Measurements from ENCODE around the gene USF1.

DNA sequence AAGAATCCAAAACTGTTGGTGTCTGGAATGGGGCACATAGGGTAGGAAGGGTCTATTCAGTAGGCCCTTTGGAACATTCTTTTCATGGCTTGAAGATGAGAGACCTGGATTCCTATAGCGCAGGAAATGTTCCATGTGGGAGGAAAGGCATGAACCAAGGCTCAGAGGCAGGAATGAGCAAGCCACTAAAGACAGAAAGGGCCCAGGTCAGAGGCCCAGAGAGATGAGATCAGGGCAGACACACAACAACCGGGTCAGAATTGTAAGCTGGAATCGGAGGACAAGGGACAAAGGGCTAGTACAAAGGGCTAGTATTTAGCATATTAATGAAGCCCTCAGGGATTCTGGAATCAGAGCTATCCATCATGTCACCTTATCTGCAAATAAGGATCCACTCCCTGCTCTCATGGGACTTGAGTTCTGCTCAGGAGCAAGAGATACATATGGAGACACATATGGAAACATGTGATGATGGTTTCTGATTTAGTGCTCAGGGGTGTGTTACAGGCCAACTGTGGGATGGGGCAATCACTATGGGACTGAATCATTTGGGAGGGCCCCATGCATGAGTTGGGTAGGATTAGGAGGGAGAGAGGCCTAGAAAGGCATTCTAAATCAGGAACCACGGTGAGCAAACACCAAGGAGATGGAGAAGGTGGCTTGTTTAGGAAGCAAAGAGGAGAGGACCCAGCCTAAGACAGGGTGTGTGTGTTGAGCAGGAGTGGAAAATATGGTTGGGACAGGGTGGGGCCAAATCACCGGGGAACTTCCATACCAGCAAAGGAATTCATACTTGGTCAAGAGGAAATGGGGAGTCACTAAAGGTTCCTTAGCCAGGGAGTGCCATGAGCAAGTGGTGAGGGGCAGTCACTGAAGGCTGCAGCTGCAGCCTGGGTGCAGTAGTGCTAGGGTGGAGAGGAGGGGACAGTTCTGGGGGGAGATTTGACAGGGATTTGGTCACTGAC is 34.9 kb upstream of the USF1 start:
- TF ChIP-seq CTCF (optimal IDR thresholded peaks at IDR 0.05 in 1 of 3, IDR thresholded peaks at IDR 0.05 in 1 of 3, conservative IDR thresholded peaks at IDR 0.05 in 1 of 3; ENCODE audit: extremely low read depth in 1 of 3, insufficient read depth in 2 of 3, low read length in 3 of 3) = no peak
- TF ChIP-seq EZH2 (IDR thresholded peaks at IDR 0.05; ENCODE audit: low read length) = no peak

All from keratinocyte (primary cell).